KG1 (cell line): ENCODE data around the gene GINS3.

Experiments used
- DNase-seq: peaks from one replicate; lab custom pipeline; 2025; lab: John Stamatoyannopoulos, UW

The GINS3 gene

DNA sequence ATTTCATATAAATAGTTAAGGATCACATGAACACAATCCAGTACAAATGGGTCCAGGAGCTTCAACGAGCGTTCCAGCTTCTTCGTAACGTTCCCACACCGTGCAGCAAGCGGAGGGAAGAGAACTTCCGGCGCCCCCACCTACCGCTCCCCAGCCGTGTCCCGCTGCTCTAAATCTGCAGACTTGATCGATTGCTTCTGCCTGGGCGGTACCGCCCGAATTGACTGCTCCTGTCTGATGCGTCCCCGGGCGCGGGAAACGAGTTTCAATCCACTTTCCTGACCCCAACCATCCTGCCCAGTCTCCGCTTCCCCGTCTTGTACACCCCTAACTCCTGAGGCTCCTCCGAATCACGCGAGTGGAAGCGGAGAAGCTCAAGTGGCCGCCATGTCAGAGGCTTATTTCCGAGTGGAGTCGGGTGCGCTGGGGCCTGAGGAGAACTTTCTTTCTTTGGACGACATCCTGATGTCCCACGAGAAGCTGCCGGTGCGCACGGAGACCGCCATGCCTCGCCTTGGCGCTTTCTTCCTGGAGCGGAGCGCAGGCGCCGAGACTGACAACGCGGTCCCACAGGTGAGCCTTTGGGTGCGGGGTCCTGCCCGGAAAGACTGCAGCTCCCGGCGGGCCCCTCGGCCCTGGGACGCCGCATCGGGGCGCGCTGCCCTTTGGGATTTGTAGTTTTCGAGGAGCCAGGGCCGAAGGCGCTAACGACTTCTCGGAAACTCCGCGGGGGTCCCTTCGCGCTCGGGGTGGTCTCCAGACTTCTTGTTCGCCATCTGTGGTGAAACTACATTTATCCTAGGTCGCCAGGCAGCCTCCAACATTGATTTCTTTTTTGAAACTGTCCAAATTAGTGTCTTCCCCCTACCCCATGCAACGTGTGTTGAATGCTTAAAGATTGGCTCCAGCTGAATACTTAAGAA, at the start of gene GINS3:
TSS of gene GINS3 (plus strand) at position 257 of the 923 bp plus-strand sequence. CDS start at position 388, 131 bp downstream.
- peak; percentile 80 for DNase-seq

GRCh38 chr16:58343562-58343961, 48.7 kb upstream of the GINS3 start:
- DNase-seq = no peak

GRCh38 chr16:58345574-58346354, 46.5 kb upstream of the GINS3 start:
- DNase-seq = no peak

- no peak for DNase-seq
Measured at GRCh38 chr16:58346831-58347371, 45.4 kb upstream of the GINS3 start.

DNA sequence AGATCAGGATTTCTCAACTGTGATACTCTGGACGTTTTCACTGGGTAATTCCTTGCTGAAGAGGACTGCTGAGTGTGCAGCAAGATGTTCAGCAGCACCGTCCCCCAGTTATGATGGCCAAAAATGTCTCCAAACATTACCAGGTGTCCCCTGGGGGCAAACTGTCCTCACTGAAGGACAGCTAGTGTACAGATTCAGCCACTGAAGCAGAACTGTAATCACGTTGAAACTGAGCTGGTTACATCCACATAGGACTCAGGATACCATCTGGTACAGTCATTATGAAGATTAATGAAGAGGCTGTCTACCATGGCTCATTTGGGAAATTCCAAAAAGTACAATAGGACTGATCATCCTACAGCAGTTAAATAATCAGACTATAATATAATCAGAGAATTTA, 43.3 kb upstream of the GINS3 start:
- no peak for DNase-seq

- no peak for DNase-seq
Measured at GRCh38 chr16:58352690-58353089, 39.6 kb upstream of the GINS3 start.

DNA sequence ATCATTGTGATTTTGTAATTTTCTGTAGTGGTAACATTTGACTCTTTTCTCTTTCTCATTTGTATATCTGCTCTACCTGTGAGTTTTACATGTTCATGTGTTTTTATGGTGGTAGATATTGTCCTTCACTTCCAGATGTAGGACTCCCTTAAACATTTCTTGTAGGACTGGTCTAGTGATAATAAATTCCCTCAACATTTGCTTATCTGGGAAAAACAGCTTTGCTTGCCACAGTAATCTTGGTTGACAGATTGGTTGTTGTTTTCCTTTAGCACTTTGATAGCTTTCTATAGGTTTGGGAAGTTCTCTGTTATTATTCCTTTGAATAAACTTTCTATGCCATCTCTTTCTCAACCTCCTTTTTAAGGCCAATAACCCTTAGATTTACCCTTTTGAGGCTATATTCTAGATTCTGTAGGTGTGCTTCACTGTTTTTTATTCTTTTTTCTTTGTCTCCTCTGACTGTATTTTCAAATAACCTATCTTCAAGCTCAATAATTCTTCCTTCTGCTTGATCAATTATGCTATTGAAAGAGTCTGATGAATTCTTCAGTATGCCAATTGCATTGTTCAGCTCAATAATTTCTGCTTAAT, 32.1 kb upstream of the GINS3 start:
- DNase-seq = no peak

DNA sequence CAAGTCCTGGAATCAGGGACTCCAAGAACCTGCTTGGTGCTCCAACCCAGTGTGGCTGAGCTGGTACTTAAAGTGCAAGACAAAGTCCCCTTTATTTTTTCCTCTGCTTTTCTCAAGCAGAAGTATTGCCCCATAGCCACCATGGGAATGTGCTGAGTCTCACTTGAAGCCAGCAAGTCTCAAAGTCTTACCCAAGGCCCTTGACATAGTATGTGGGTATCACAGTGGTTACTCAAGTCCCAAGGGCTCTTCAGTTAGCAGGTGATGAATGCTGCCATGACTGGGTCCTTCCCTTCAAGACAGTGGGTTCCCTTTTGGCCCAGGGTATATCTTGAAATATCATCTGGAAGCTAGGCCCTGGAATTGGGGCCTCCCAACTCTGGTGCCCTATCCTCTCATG, 30.5 kb upstream of the GINS3 start:
- DNase-seq = no peak

DNA sequence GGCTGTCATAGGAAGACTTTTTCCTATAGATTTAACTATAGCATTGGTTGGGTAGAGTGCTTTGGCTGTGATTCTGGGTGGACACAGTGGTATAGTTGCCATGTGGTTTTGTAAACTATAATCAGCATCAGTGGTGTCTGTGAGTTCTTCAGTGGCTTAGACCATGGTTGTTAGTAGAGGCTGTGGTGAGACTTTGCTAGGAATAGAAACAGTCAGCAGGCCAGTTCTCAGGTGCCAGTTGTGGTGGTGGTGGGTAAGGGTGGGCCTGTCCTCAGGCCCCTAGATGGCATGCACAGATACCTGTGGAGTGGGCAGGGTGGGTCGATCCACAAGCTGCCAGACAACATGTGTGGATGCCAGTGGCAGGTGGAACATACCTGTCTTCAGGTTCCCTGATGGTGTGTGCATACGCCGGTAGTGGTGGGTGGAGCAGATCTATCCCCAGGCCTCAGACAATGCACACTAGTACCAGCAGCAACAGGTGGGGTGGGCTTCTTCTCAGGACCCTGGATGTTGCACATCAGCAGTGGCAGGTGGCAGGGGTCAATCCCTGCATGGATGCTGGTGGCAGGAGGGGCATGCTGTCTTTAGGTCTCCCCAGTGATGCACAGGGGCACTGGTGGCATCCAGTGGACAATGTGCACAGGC, 28.4 kb upstream of the GINS3 start:
- no peak for DNase-seq

GRCh38 chr16:58365623-58366022, 26.6 kb upstream of the GINS3 start:
- DNase-seq = no peak

DNA sequence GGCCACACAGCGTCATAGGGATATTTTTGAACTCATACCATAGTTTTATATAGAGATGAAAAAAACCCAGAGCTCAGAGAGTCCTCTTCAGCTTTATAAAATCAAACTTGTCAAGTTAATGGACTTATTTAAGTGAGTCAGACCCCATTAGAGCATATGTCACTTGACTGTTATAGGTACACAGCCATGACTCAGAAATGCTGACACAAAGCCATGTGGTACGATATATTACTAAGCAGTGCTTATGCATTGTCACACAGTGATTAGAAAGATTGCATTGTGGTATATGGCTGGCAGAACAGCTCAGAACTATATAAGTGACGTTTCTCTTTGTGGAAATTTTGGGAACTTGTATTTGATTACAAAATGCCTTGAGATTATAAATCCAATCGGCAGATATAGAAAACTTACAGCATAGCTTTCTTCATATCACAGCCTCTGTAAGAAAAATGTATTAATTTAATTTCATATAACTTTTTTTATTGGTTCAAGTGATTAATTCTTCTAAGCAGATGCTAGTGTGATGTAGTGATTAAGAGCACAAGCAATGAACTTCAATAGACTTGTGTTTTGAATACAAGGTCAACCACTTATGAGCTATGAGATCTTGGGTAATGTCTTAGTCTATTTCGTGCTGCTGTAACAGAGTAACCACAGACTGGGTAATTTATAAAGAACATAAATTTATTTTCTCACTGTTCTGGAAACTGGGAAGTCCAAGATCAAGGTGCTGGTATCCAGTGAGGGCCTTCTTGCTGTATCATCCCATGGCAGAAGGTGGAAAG, 25.8 kb upstream of the GINS3 start:
- DNase-seq = no peak

DNA sequence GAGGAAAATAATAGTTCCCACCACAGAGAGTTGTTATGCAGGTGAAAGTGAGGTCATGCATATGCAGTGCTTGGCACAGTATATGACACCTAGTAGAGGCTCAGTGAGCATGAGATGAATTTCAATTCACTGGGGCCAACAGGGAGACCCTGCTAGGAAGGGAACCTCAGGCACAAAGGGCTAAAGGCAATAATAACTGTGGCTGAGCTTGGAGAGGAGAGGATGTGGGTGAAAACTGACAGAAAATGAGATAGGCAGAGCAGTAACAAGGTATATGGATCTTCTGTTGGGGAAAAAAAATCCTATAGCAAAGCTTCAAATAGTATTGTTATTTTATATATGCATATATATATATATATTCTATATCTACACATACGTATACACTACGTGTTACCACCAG, 25.0 kb upstream of the GINS3 start:
- no peak for DNase-seq

- DNase-seq = no peak
Measured at GRCh38 chr16:58371841-58372240, 20.4 kb upstream of the GINS3 start.

DNA sequence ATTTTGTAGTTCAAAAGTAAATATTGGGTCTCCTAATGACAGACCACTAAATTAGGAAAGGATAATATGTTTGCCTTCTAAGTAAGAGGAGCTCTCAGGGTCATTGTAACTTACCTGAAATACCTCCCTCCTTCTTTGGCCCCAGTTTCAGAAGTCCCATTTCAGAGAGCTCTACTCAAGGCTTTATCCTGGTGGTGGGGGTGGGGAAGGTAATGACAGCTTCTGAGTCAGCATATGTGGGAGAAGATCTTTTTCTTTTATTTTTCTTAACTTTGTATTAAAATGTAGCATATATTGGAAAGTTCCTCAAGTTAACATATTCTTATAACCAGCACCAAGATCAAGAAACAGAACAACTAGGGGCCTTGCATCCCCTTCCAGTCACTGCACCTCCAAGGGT, 16.9 kb upstream of the GINS3 start:
- DNase-seq = no peak

DNA sequence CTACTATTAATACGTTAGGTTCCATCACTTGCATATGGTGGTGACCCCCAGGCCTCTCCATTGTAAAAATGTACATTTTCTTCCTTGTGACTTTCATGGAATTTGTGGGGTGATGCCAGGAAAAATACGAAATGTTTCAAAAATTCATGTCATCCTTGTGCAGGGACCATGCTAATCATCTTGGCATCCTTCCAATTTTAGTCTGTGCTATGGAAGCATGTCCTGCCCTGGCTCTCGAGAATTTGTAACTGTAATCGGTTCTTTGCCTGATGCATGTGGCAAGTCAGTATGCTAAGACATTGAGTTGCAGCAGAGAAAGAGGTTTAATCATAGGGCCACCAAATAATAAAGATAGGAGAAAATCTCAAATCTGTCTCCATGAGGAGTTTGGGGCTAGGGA, 14.3 kb upstream of the GINS3 start:
- no peak for DNase-seq

- DNase-seq = no peak
Measured at GRCh38 chr16:58378401-58378800, 13.9 kb upstream of the GINS3 start.

- no peak for DNase-seq
Measured at GRCh38 chr16:58379736-58380135, 12.5 kb upstream of the GINS3 start.

- no peak for DNase-seq
Measured at GRCh38 chr16:58381661-58382060, 10.6 kb upstream of the GINS3 start.

DNA sequence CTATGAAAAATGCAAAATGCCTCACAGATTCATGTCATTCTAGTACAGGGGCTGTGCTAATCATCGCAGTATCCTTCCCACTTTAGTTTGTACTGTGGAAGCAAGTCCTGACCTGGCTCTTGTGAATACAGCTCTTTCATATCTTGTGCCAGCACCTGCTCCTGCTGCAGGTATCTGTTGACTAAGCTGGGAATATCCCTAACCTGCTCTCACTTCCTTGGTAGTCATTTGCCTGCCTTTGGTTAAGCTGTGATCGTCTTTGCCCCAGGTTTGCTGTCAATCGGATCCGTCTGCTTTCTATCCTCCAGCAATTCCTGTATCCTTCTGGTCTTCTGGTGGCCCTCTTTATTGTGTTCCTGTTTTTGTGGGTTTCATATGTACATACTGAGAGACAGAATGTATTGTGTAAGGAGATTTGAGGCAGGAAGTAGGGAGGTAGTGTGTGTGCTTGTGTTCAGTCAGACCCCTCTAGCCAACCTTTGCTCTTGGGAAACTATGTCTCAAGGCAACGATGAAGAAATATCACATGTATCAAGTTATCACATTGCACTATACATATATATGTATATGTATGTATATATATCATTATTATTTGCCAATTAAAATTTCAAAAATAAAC, 7.7 kb upstream of the GINS3 start:
- DNase-seq = no peak

- no peak for DNase-seq
Measured at GRCh38 chr16:58385218-58385773, 7.0 kb upstream of the GINS3 start.
